ENCODE measurements around the gene FBXL16.
A peak's percentile ranks its signal among the peaks of the same experiment; 100 is the strongest.

Gene FBXL16

DNA sequence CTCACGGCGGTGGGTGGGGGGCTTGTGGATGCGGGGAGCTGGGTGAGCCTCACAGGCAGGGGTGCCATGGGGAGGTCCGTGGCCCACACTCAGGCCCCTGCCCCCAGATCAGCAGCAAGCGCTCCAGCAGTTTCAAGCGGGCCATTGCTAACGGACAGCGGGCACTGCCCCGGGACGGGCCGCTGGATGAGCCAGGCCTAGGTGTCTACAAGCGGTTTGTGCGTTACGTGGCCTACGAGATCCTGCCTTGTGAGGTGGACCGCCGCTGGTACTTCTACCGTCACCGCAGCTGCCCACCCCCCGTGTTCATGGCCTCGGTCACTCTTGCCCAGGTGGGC, 29.1 kb downstream of the FBXL16 start:
- no peak for DNase-seq

- DNase-seq = no peak
These were observed 29.6 kb downstream of the FBXL16 start for GRCh38 chr16:675884-676564.

- DNase-seq = no peak
These were observed 30.4 kb downstream of the FBXL16 start, which contains the start of gene RHBDL1 for GRCh38 chr16:674968-675883. TSS of gene RHBDL1 (plus strand) at chr16:675671. CDS start at chr16:675791, 120 bp downstream.

- no peak for DNase-seq
These were observed 31.3 kb downstream of the FBXL16 start for GRCh38 chr16:674214-674881.

- no peak for DNase-seq
These were observed 32.1 kb downstream of the FBXL16 start for GRCh38 chr16:673399-673991.

DNA sequence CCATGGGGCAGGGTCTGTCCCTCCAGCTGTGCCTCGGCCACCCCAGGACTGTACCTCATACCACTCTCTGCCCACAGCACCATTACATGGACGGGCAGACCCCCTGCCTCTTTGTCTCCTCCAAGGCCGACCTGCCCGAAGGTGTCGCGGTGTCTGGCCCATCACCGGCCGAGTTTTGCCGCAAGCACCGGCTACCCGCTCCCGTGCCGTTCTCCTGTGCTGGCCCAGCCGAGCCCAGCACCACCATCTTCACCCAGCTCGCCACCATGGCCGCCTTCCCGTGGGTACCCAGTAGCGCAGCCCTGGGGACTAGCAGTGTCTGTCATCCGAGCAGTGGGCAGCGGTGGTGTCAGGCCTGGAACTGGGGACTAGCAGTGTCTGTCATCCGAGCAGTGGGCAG, 32.8 kb downstream of the FBXL16 start:
- no peak for DNase-seq

DNA sequence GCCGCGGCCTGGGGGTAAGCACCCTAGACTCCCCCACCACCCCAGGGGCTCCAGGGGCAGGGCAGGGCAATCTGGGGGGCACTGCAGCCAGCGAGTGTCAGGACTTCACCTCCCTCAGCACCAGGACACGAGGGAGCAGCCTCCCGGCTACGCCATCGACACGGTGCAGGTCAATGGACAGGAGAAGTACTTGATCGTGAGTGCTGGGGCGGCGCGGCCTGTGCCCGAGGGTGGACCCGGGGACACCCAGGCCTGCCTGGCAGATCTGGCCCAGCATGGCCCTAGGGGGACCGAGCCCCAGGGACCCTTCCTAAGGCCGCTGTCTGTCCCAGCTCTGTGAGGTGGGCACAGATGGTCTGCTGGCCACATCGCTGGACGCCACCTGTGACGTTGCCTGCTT, 33.2 kb downstream of the FBXL16 start:
- DNase-seq = no peak

DNA sequence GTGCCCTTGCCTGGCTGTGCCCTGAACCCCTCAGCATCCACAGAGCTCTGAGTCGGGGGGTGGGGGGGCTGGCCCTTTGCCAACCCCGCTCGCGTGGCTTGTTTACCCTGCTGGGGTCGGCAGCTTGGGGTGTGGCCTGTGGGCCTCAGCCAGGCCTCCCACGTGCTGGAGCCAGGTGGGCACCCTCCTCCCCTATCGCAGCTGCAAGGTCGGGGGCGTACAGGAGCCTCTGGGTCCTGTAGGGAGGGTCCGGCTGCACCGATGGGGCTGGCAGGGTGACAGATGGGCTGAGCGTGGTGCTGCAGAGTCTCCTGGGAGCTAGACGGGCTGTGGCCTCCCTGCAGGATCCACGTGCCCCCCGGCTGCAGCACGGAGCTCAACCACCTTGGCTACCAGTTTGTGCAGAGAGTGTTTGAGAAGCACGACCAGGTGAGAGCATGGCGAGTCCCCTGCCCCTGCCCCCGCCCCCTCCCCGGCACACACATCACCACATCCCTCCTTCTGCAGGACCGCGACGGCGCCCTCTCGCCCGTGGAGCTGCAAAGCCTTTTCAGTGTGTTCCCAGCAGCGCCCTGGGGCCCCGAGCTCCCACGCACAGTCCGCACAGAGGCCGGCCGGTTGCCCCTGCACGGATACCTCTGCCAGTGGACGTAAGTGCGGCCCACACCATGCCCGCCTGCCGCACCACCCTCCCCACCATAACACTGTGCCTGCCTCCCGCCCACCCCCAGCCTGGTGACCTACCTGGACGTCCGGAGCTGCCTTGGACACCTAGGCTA, 34.1 kb downstream of the FBXL16 start:
- DNase-seq = no peak

DNA sequence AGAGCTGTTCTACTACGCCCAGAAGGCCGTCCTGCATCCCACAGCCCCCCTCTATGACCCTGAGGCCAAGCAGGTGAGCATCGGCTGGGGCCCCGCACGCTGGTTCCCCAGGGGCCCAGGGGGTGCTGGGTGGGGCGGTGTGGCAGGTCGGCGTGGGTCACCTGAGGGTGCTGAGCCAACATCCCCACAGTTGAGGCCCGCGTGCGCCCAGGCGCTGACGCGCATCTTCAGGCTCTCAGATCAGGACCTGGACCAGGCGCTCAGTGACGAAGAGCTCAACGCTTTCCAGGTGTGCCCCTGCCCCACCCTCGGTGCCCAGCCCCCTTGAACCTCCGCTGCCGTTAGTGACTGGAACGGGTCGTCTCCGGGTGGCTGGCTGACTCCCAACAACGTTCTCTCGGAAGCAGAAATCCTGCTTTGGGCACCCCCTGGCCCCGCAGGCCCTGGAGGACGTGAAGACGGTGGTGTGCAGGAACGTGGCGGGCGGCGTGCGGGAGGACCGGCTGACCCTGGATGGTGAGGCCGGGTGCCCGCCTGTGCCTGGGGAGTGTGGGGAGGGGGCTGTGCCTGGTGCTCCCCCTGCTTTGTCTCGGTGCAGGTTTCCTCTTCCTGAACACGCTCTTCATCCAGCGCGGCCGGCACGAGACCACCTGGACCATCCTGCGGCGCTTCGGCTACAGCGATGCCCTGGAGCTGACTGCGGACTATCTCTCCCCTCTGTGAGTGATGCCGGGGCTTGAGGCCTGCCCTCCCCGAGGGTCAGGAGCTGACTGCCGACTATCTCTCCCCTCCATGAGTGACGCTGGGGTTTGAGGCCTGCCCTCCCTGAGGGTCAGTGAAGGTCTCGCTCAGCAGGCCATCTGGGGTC, 34.9 kb downstream of the FBXL16 start:
- DNase-seq = no peak

GRCh38 chr16:669666-670065, 35.9 kb downstream of the FBXL16 start:
- no peak for DNase-seq

GRCh38 chr16:668519-669171, 37.0 kb downstream of the FBXL16 start:
- no peak for DNase-seq

DNA sequence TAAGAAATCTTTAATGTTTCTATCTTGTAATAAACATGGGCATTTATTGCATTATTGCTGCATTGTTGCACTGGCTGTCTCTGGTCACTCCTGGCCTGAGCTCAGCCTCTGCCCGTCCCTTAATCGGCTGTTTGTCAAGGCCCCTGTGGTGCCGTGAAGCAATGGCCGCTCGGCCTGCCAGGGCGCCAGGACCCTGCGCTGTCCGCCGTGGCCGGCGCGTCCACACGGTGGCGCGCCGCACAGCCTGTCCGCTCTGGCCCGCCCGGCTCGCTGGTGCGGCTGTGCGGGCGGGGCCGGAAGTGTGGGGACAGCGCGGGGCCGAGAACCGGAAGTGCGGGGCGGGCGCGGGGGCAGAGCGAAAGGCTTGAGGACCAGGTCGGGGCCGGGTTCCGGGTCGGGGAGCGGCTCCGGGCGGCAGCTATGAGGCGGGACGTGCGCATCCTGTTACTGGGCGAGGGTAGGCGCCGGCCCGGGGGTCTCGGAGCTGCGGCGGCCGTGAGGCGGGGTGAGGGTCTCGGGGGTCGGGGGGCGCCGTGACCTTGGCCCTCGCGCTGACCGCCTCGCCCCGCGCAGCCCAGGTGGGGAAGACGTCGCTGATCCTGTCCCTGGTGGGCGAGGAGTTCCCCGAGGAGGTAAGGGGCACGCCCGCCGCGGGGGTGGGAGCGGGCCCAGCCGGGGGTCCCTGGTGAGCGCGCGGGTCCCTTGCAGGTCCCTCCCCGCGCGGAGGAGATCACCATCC, 37.7 kb downstream of the FBXL16 start, which contains the start of gene RHOT2:
Gene RHOT2 (plus strand): TSS at position 353 of the 739 bp plus-strand sequence. CDS start 68 bp downstream, at position 421.
- DNase-seq = peak; percentile 68

- DNase-seq = peak; percentile 25
These were observed 38.4 kb downstream of the FBXL16 start for GRCh38 chr16:667113-667779.

GRCh38 chr16:666572-666971, 39.0 kb downstream of the FBXL16 start:
- no peak for DNase-seq

GRCh38 chr16:662597-662996, 43.0 kb downstream of the FBXL16 start:
- no peak for DNase-seq

GRCh38 chr16:662095-662494, 43.5 kb downstream of the FBXL16 start:
- no peak for DNase-seq

DNA sequence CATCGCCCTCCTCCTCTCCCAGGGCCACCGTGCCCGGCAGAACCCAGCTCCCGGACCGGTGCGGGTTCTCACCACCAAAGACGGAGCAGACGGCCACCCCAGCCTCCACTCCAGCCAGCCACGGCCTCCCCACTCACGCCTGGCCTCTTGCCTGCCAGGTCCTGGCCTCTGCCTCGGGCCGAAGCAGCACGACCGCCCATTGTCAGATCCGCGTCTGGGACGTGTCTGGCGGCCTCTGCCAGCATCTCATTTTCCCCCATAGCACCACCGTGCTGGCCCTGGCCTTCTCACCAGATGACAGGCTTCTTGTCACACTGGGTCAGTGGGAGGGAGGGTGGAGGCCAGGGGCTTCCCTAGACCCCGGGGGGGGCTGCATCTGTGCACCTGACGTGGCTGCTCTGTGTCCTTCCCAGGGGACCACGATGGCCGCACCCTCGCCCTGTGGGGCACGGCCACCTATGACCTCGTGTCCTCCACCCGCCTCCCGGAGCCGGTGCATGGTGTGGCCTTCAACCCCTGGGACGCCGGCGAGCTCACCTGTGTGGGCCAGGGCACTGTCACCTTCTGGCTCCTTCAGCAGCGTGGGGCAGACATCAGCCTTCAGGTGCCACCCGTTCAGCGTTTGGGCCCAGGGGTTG, 44.3 kb downstream of the FBXL16 start:
- no peak for DNase-seq

- DNase-seq = no peak
These were observed 45.0 kb downstream of the FBXL16 start for GRCh38 chr16:660459-661183.
